Measurements from ENCODE around the gene BRIP1.

The BRIP1 gene

DNA sequence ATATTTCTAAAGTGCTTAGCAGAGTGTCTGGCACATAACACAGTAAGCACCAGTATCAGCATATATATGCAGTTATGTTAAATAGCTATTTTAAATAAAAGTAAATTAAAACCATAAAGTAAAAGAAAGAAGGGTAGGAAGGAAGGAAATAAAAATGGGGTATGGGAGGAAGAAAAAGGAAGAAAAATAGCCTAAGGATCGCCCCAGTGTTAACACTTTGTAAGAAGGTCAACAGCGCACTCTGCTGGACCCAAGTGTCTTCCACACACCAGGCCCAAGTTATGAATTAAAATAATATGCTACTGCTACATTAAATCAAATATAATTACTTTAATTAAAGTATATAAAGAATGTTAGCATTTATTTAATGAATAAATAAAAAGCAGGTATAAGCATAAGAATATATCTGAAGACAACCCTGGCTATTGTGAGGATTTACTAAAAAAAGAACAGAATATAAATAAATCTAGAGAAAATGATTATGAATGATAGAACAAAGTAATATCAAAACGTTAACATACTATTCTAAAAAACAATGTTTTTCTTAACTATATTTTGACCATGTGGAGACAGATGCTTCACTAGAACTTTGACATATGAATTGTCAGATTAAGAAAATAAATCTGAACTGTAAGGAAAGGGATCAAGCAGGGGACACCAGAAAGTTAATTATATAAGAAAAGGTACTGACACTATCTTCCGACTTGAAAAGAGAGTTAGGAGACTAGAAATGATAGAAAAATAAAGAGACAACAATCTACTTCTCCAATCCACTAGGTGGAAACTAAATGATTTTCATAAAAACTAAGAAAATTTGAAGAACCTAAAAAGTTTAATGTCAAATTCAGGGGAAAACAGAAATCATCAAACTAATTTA is 25.9 kb downstream of the BRIP1 start:
- TF ChIP-seq ZFX (IDR thresholded peaks at IDR 0.05; ENCODE audit: borderline replicate concordance): no peak
- TF ChIP-seq, protein P1, sequence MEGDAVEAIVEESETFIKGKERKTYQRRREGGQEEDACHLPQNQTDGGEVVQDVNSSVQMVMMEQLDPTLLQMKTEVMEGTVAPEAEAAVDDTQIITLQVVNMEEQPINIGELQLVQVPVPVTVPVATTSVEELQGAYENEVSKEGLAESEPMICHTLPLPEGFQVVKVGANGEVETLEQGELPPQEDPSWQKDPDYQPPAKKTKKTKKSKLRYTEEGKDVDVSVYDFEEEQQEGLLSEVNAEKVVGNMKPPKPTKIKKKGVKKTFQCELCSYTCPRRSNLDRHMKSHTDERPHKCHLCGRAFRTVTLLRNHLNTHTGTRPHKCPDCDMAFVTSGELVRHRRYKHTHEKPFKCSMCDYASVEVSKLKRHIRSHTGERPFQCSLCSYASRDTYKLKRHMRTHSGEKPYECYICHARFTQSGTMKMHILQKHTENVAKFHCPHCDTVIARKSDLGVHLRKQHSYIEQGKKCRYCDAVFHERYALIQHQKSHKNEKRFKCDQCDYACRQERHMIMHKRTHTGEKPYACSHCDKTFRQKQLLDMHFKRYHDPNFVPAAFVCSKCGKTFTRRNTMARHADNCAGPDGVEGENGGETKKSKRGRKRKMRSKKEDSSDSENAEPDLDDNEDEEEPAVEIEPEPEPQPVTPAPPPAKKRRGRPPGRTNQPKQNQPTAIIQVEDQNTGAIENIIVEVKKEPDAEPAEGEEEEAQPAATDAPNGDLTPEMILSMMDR (IDR thresholded peaks at IDR 0.05): peak; percentile 88
- no peak overlapping the region for H3K27ac ChIP-seq

DNA sequence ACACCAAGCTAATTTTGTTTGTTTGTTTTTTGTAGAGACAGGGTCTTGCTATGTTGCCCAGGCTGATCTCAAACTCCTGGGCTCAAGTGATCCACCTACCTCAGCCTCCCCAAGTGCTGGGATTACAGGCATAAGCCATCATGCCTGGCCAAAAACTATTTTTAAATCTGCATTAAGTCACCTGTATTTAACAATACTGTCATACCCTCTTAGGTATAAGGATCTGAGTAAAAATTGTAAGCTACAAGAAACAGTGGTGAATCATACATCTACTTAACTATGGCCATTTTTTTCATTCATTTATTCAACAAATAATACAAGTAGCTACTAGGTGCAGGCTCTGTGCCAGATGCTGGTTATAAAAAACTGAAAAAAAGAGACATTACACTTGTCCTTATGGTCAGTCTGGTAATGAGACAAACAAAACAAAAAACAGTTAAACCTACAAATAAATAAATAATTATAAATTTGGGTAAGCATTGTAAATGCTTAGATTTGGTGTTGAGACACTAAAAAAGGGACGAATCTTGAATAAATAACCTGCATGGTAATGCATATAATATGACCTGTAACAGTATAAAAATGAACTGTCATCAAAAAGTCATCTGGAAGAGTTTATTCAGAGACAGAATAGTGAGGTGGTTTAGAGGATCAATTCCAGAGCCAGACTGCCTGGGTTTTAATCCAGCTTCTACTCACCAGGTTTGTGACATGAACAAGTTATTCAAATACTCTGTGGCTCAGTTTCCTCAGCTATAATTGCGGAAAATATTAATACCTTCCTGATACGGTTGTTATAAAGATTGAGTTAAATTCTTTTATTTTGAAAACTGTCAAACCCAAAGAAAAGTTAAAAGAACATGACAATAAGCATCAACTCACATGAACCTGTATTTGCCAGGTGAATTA is 26.8 kb downstream of the BRIP1 start:
- H3K27ac ChIP-seq: no peak overlapping the region
- no peak for TF ChIP-seq ZFX (IDR thresholded peaks at IDR 0.05; ENCODE audit: borderline replicate concordance)
- TF ChIP-seq, protein P1 (IDR thresholded peaks at IDR 0.05): no peak

DNA sequence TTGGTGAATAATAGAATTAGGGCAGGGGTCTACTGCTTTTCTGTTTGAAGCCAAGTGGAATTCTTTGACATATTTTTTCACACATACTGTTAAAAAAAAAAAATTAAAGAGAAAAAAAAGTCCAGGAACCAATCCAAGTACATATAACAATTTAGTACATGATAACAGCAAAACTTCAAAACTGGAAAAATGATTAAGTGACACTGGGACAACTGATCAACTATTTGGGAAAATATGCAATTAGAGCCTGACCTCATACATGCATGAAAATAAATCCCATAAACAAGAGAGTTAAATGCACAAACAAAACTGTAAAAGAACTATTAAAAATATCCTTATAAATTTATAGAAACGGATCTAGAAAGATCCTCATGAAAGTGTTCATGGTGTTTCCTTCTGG is 27.7 kb downstream of the BRIP1 start:
- H3K27ac ChIP-seq: no peak overlapping the region
- TF ChIP-seq, protein P1 (IDR thresholded peaks at IDR 0.05): no peak
- TF ChIP-seq ZFX (IDR thresholded peaks at IDR 0.05; ENCODE audit: borderline replicate concordance): no peak

DNA sequence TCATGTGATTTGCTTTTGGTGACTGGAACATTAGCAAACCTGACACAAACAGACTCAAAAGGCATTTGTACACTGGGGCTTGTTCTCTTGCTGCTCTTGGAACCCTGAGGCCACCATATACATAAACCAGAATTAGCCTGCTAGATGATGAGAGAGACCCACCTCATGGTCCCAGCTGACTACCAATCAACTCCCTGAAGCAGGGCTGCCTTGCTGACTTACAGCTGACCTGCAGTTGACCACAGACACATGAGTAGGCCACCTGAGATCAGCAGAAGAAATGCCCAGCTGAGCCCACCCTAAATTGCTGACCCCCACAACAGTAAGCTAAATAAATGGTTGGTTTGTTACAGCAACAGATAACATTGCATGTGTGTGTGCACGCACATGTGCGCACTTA is 28.7 kb downstream of the BRIP1 start:
- H3K27ac ChIP-seq: no peak overlapping the region
- no peak for TF ChIP-seq ZFX (IDR thresholded peaks at IDR 0.05; ENCODE audit: borderline replicate concordance)
- TF ChIP-seq, protein P1 (IDR thresholded peaks at IDR 0.05): no peak

DNA sequence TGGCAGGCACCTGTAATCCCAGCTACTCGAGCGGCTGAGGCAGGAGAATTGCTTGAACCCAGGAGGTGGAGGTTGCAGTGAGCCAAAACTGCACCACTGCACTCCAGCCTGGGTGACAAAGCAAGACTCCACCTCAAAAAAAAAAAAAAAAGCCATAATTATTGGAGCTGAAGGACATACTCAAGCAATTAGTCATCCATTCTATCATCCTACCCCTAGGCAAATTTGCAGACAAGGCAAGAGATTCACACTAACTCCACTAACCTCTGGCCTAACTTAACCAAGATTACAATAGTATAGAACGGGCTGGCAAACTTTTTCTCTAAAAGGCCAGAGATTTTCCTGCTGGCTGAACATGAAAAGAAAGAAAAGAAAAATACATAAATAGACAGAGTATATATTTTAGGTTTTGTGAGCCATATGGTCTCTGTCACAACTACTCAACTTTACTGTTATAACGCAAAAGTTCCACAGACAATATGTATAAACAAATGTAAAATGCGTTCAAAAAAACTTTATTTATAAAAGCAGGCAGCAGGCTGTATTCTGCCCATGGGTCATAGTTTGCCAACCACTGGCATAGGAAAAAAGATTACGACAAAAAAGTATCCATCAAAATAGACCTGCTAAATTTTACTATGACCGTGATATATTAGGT is 29.7 kb downstream of the BRIP1 start:
- peak overlapping the region; percentile 3; the same call in 1 of the 2 replicates for H3K27ac ChIP-seq
- TF ChIP-seq, protein P1 (IDR thresholded peaks at IDR 0.05): no peak
- no peak for TF ChIP-seq ZFX (IDR thresholded peaks at IDR 0.05; ENCODE audit: borderline replicate concordance)

DNA sequence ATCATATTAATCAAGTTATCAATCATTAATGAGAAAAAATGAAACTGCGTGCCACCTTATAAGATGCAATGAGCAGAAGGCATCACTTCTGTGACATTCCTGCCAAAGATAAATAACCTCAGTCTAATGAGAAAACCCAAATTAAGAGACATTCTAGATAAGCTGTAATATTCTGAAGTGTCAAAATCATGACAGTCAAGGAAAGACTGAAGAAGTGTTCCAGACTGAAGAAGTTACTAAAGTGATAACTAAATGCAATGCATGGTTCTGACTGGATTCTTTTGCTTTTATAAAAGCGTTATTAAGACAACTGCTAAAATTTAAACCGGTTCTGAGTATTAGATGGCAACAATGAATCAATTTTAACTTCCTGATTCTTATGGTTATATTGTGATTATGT is 30.9 kb downstream of the BRIP1 start:
- H3K27ac ChIP-seq: no peak overlapping the region
- TF ChIP-seq ZFX (IDR thresholded peaks at IDR 0.05; ENCODE audit: borderline replicate concordance): no peak
- TF ChIP-seq, protein P1 (IDR thresholded peaks at IDR 0.05): no peak
